ENCODE data around the gene CCNY.
"Not testable (repeated sequence)": the region's sequence is repeated elsewhere in the genome, so short reads cannot be mapped to it uniquely, and the experiment has no call there.

The CCNY gene

GRCh38 chr10:35354257-35354656 is 17.9 kb downstream of the CCNY start:
- DNase-seq (ENCODE audit: low read depth, low spot score), result not testable (repeated sequence)

- DNase-seq (ENCODE audit: low read depth, low spot score), result no peak
These were observed 19.8 kb downstream of the CCNY start for GRCh38 chr10:35355971-35356724.

GRCh38 chr10:35356725-35357092 is 20.4 kb downstream of the CCNY start:
- no peak for DNase-seq (ENCODE audit: low read depth, low spot score)

- no peak for DNase-seq (ENCODE audit: low read depth, low spot score)
These were observed 22.7 kb downstream of the CCNY start for GRCh38 chr10:35359056-35359455.

GRCh38 chr10:35359873-35360272 is 23.6 kb downstream of the CCNY start:
- DNase-seq (ENCODE audit: low read depth, low spot score), result no peak

- DNase-seq (ENCODE audit: low read depth, low spot score), result no peak
These were observed 26.5 kb downstream of the CCNY start for GRCh38 chr10:35362701-35363350.

- DNase-seq (ENCODE audit: low read depth, low spot score), result no peak
These were observed 27.3 kb downstream of the CCNY start for GRCh38 chr10:35363587-35363986.

GRCh38 chr10:35364808-35365207 is 28.5 kb downstream of the CCNY start:
- no peak for DNase-seq (ENCODE audit: low read depth, low spot score)

- DNase-seq (ENCODE audit: low read depth, low spot score), result no peak
These were observed 29.7 kb downstream of the CCNY start for GRCh38 chr10:35365994-35366393.

GRCh38 chr10:35367107-35367859 is 31.0 kb downstream of the CCNY start:
- DNase-seq (ENCODE audit: low read depth, low spot score), result no peak

GRCh38 chr10:35367982-35368381 is 31.7 kb downstream of the CCNY start:
- no peak for DNase-seq (ENCODE audit: low read depth, low spot score)

- DNase-seq (ENCODE audit: low read depth, low spot score), result no peak
These were observed 32.3 kb downstream of the CCNY start for GRCh38 chr10:35368485-35369048.

- DNase-seq (ENCODE audit: low read depth, low spot score), result no peak
These were observed 32.8 kb downstream of the CCNY start for GRCh38 chr10:35369049-35369611.

GRCh38 chr10:35371731-35372130 is 35.4 kb downstream of the CCNY start:
- DNase-seq (ENCODE audit: low read depth, low spot score), result no peak

GRCh38 chr10:35372329-35372728 is 36.0 kb downstream of the CCNY start:
- no peak for DNase-seq (ENCODE audit: low read depth, low spot score)

- no peak for DNase-seq (ENCODE audit: low read depth, low spot score)
These were observed 38.9 kb downstream of the CCNY start for GRCh38 chr10:35375091-35375765.

- no peak for DNase-seq (ENCODE audit: low read depth, low spot score)
These were observed 40.9 kb downstream of the CCNY start for GRCh38 chr10:35377050-35377728.

GRCh38 chr10:35378541-35379210 is 42.4 kb downstream of the CCNY start:
- no peak for DNase-seq (ENCODE audit: low read depth, low spot score)

GRCh38 chr10:35379226-35380137 is 43.2 kb downstream of the CCNY start:
- DNase-seq (ENCODE audit: low read depth, low spot score), result no peak

Data from activated naive CD8-positive, alpha-beta T cell treated with anti-CD3 and anti-CD28 coated beads, Interleukin-2, amount 50 U/mL, for 16 hours (primary cell).